ENCODE data around the gene SLC39A9.

Gene SLC39A9

GRCh38 chr14:69398053-69398817, at the start of gene SLC39A9, which contains the start of gene ERH:
Gene SLC39A9 (plus strand): TSS chr14:69398692. CDS start chr14:69399370, 678 bp downstream.
Gene ERH (minus strand): TSS chr14:69398299. CDS start chr14:69398233, 66 bp downstream.
- DNase-seq (ENCODE audit: low spot score) (peak; percentile 86), FAIRE-seq (peak; percentile 27)

- DNase-seq (ENCODE audit: low spot score) (no peak), FAIRE-seq (no peak)
Observed at GRCh38 chr14:69349091-69349777, 49.3 kb upstream of the SLC39A9 start.

GRCh38 chr14:69350892-69351291, 47.6 kb upstream of the SLC39A9 start:
- no peak for DNase-seq (ENCODE audit: low spot score)
- no peak for FAIRE-seq

GRCh38 chr14:69351385-69351784, 47.1 kb upstream of the SLC39A9 start:
- FAIRE-seq (no peak), DNase-seq (ENCODE audit: low spot score) (no peak)

- FAIRE-seq, result no peak
- no peak for DNase-seq (ENCODE audit: low spot score)
Observed at GRCh38 chr14:69351911-69352310, 46.6 kb upstream of the SLC39A9 start.

GRCh38 chr14:69353168-69353567, 45.3 kb upstream of the SLC39A9 start:
- DNase-seq (ENCODE audit: low spot score) (no peak), FAIRE-seq (no peak)

GRCh38 chr14:69354383-69355153, 43.9 kb upstream of the SLC39A9 start:
- FAIRE-seq (no peak), DNase-seq (ENCODE audit: low spot score) (no peak)

- FAIRE-seq (no peak), DNase-seq (ENCODE audit: low spot score) (no peak)
Observed at GRCh38 chr14:69355154-69355597, 43.3 kb upstream of the SLC39A9 start.

GRCh38 chr14:69355607-69356281, 42.7 kb upstream of the SLC39A9 start:
- FAIRE-seq, result no peak
- DNase-seq (ENCODE audit: low spot score), result no peak

- no peak for DNase-seq (ENCODE audit: low spot score)
- no peak for FAIRE-seq
Observed at GRCh38 chr14:69356903-69357543, 41.5 kb upstream of the SLC39A9 start.

GRCh38 chr14:69357544-69358200, 40.8 kb upstream of the SLC39A9 start:
- FAIRE-seq, result no peak
- no peak for DNase-seq (ENCODE audit: low spot score)

- DNase-seq (ENCODE audit: low spot score) (no peak), FAIRE-seq (no peak)
Observed at GRCh38 chr14:69358233-69358963, 40.1 kb upstream of the SLC39A9 start.

GRCh38 chr14:69358966-69359365, 39.5 kb upstream of the SLC39A9 start:
- no peak for FAIRE-seq

GRCh38 chr14:69360438-69361108, 37.9 kb upstream of the SLC39A9 start:
- FAIRE-seq, result no peak
- DNase-seq (ENCODE audit: low spot score), result no peak

More at GRCh38 chr14:69358966-69359365, 39.5 kb upstream of the SLC39A9 start:
- DNase-seq (ENCODE audit: low spot score), result no peak

- no peak for FAIRE-seq
- DNase-seq (ENCODE audit: low spot score), result no peak
Observed at GRCh38 chr14:69363055-69363454, 35.4 kb upstream of the SLC39A9 start.

- FAIRE-seq (no peak), DNase-seq (ENCODE audit: low spot score) (no peak)
Observed at GRCh38 chr14:69363964-69364363, 34.5 kb upstream of the SLC39A9 start.

- FAIRE-seq (no peak), DNase-seq (ENCODE audit: low spot score) (no peak)
Observed at GRCh38 chr14:69364378-69364777, 34.1 kb upstream of the SLC39A9 start.

- no peak for DNase-seq (ENCODE audit: low spot score)
- FAIRE-seq, result no peak
Observed at GRCh38 chr14:69366069-69366468, 32.4 kb upstream of the SLC39A9 start.

- DNase-seq (ENCODE audit: low spot score), result no peak
- FAIRE-seq, result no peak
Observed at GRCh38 chr14:69366761-69367160, 31.7 kb upstream of the SLC39A9 start.

Data from RCC 7860 (cell line).